GM23338 (cell line): ENCODE results near the gene SNX30. TPM values are rescaled to one million over a fixed set of nuclear protein-coding genes. Genes with fewer than 3 reads are reported as not detected.

Experiments
- ATAC-seq: fragments of 200-7000 bp; cut with Tn5 transposase; 3 replicates; pipeline ENCODE4 v1.9.1; 2020
- DNase-seq: peaks from one replicate; pipeline ENCODE4 v3.0.0-alpha.2; 2015; ENCODE audit warnings: low spot score
- H2AFZ ChIP-seq: fragments of 200-600 bp; sonication (generic); 2 replicates; pipeline ENCODE4 v1.8.0; 2016; ENCODE audit warnings: antibody characterized with exemption, mild to moderate bottlenecking, moderate library complexity
- H3F3A ChIP-seq: fragments of 200-600 bp; sonication (generic); replicated peaks from 2 replicates; pipeline ENCODE4 v1.8.0; 2017; ENCODE audit warnings: antibody characterized with exemption, mixed run types, low read depth
- H3K27ac ChIP-seq: fragments of 200-600 bp; sonication (generic); 2 replicates; pipeline ENCODE4 v1.6.1; 2016; ENCODE audit warnings: low read depth
- H3K27me3 ChIP-seq: fragments of 200-600 bp; sonication (generic); 2 replicates; pipeline ENCODE4 v1.8.0; 2016; ENCODE audit warnings: mild to moderate bottlenecking, mixed run types, moderate library complexity; ENCODE audit not compliant: insufficient read depth
- H3K36me3 ChIP-seq: fragments of 200-600 bp; sonication (generic); 2 replicates; pipeline ENCODE4 v1.8.0; 2016; ENCODE audit warnings: mild to moderate bottlenecking; ENCODE audit not compliant: insufficient read depth
- H3K4me1 ChIP-seq: fragments of 200-600 bp; sonication (generic); 2 replicates; pipeline ENCODE4 v1.8.0; 2016; ENCODE audit warnings: mild to moderate bottlenecking, moderate library complexity; ENCODE audit not compliant: insufficient read depth
- H3K4me2 ChIP-seq: fragments of 200-600 bp; sonication (generic); 2 replicates; pipeline ENCODE4 v1.7.1; 2017; ENCODE audit warnings: mixed run types
- H3K4me3 ChIP-seq: fragments of 200-600 bp; sonication (generic); 2 replicates; pipeline ENCODE4 v1.6.1; 2016; ENCODE audit warnings: mixed run types
- H3K79me2 ChIP-seq: fragments of 200-600 bp; sonication (generic); replicated peaks from 2 replicates; pipeline ENCODE4 v1.8.0; 2017; ENCODE audit warnings: mild to moderate bottlenecking; ENCODE audit not compliant: insufficient read depth
- H3K9me2 ChIP-seq: fragments of 200-600 bp; sonication (generic); 2 replicates; pipeline ENCODE4 v1.8.0; 2017; ENCODE audit not compliant: insufficient read depth
- H4K20me1 ChIP-seq: fragments of 200-600 bp; sonication (generic); replicated peaks from 2 replicates; pipeline ENCODE4 v1.8.0; 2017; ENCODE audit warnings: mild to moderate bottlenecking; ENCODE audit not compliant: insufficient read depth
- H3K27ac Mint-ChIP-seq: 2 replicates; pipeline ENCODE4 v1.8.0; 2020; ENCODE audit warnings: inconsistent platforms, mild to moderate bottlenecking, moderate library complexity, mixed read lengths
- H3K27me3 Mint-ChIP-seq: 3 replicates; pipeline ENCODE4 v1.8.0; 2022; ENCODE audit warnings: low read depth, mild to moderate bottlenecking, moderate library complexity, mixed read lengths, inconsistent platforms; ENCODE audit not compliant: insufficient read depth, poor library complexity
- H3K36me3 Mint-ChIP-seq: 3 replicates; pipeline ENCODE4 v1.8.0; 2021; ENCODE audit warnings: low read depth, mild to moderate bottlenecking, inconsistent platforms, moderate library complexity, mixed read lengths
- H3K4me1 Mint-ChIP-seq: 3 replicates; pipeline ENCODE4 v1.8.0; 2020; ENCODE audit warnings: mild to moderate bottlenecking, inconsistent platforms, mixed read lengths
- H3K4me3 Mint-ChIP-seq: 3 replicates; pipeline ENCODE4 v1.8.0; 2021; ENCODE audit warnings: moderate library complexity, mild to moderate bottlenecking, inconsistent platforms, mixed read lengths
- H3K9me3 Mint-ChIP-seq: 3 replicates; pipeline ENCODE4 v1.8.0; 2020; ENCODE audit warnings: moderate library complexity, mild to moderate bottlenecking, inconsistent platforms, mixed read lengths
- CREB1 ChIP-seq: fragments of 250-450 bp; sonication (Bioruptor Pico); IDR thresholded peaks from 2 replicates; pipeline ENCODE4 v1.5.0; 2020; ENCODE audit warnings: low read depth, mild to moderate bottlenecking, moderate library complexity
- EZH2phosphoT487 ChIP-seq: fragments of 200-600 bp; sonication (generic); IDR thresholded peaks from one replicate; pipeline ENCODE4 v1.8.1; 2018; ENCODE audit warnings: antibody characterized with exemption; ENCODE audit not compliant: unreplicated experiment
- NANOG ChIP-seq: IDR thresholded peaks from 2 replicates; pipeline ENCODE4 v1.6.1; 2016; ENCODE audit warnings: antibody characterized with exemption, borderline replicate concordance
- STAT1 ChIP-seq: IDR thresholded peaks from one replicate; pipeline ENCODE4 v1.6.1; 2016; ENCODE audit warnings: antibody characterized with exemption; ENCODE audit not compliant: unreplicated experiment
- ZNF114 ChIP-seq: fragments of 250-450 bp; sonication (Bioruptor Pico); IDR thresholded peaks from 2 replicates; pipeline ENCODE4 v1.5.0; 2020; ENCODE audit warnings: mild to moderate bottlenecking, moderate library complexity
- ZNF331 ChIP-seq: fragments of 250-450 bp; sonication (Bioruptor Pico); IDR thresholded peaks from 2 replicates; pipeline ENCODE4 v1.5.0; 2020; ENCODE audit warnings: low read depth, mild to moderate bottlenecking, moderate library complexity
- polyA plus RNA-seq: library from polyadenylated mRNA; unstranded; fragments of >200 nt; fragmentation: Nextera tagmentation; extraction: Ambion mirVana; gene quantifications from 2 replicates; pipeline ENCODE4 v1.2.1, GENCODE V29; 2016
- total RNA-seq: library from RNA; depleted of rRNA; stranded (reverse); fragments of >200 nt; shearing (Covaris generic); gene quantifications from 2 replicates; pipeline ENCODE4 v1.2.3, GENCODE V29; 2014
- TF ChIP-seq, protein P1 (sequence below): IDR thresholded peaks from one replicate; pipeline ENCODE4 v1.6.1; 2018; ENCODE audit warnings: antibody characterized with exemption; ENCODE audit not compliant: unreplicated experiment
- TF ChIP-seq, protein P2 (sequence below): fragments of 250-450 bp; sonication (Bioruptor Pico); IDR thresholded peaks from 2 replicates; pipeline ENCODE4 v1.5.0; 2020; ENCODE audit warnings: mild to moderate bottlenecking, moderate library complexity
- TF ChIP-seq, protein P3 (sequence below), 2 experiments: fragments of 200-600 bp in 1 of 2; sonication (generic) in 1 of 2; conservative IDR thresholded peaks; 2 replicates each; pipeline versions ENCODE4 v1.5.1 to v1.6.1; 2016 to 2017; ENCODE audit warnings: antibody characterized with exemption in 2 of 2, low read depth in 2 of 2, mild to moderate bottlenecking in 2 of 2, moderate library complexity in 1 of 2
- TF ChIP-seq, protein P4 (sequence below): IDR thresholded peaks from 2 replicates; pipeline ENCODE4 v1.6.1; 2016; ENCODE audit warnings: antibody characterized with exemption

Gene SNX30
- total and polyA plus RNA-seq, 2 experiments from 2014 or later, result 2.1 to 17.8 TPM

DNA sequence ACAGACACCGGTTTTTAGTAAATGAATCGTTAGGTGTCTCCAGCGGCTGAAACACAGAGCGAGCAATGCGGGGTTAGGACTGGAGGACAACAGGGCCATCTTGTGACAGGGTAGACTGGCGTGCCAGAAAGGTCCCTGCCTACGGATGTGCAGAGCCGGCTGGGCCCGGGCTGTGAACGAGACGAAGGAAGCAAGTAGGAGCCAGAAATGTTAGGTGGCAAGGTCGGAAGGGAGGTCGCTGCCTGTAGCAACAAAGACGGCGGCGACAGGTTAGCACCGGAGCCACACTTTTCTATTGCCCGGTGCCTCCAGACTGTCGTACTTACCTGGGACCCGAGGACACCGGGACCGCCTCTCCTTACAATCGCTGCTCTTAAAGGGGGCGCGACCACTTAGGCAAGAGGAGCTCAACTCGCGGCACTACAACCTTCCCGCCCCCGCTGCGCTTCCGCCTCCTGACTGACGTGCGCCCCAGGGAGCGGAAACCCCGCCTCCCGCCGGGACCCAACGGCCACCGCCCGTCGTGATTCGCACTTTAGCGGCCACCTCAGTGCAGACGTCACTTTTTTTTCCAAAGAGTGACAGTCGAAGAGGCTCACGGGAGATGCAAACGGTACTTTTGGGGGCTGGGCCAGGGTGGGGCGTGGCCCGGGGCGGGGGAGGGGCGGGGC is 32.8 kb upstream of the SNX30 start, which contains the start of gene INIP (continued):
- TF ChIP-seq, protein P1, sequence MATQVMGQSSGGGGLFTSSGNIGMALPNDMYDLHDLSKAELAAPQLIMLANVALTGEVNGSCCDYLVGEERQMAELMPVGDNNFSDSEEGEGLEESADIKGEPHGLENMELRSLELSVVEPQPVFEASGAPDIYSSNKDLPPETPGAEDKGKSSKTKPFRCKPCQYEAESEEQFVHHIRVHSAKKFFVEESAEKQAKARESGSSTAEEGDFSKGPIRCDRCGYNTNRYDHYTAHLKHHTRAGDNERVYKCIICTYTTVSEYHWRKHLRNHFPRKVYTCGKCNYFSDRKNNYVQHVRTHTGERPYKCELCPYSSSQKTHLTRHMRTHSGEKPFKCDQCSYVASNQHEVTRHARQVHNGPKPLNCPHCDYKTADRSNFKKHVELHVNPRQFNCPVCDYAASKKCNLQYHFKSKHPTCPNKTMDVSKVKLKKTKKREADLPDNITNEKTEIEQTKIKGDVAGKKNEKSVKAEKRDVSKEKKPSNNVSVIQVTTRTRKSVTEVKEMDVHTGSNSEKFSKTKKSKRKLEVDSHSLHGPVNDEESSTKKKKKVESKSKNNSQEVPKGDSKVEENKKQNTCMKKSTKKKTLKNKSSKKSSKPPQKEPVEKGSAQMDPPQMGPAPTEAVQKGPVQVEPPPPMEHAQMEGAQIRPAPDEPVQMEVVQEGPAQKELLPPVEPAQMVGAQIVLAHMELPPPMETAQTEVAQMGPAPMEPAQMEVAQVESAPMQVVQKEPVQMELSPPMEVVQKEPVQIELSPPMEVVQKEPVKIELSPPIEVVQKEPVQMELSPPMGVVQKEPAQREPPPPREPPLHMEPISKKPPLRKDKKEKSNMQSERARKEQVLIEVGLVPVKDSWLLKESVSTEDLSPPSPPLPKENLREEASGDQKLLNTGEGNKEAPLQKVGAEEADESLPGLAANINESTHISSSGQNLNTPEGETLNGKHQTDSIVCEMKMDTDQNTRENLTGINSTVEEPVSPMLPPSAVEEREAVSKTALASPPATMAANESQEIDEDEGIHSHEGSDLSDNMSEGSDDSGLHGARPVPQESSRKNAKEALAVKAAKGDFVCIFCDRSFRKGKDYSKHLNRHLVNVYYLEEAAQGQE, result no peak
- TF ChIP-seq STAT1, result no peak
- TF ChIP-seq ZNF331, result no peak
- TF ChIP-seq, protein P2, sequence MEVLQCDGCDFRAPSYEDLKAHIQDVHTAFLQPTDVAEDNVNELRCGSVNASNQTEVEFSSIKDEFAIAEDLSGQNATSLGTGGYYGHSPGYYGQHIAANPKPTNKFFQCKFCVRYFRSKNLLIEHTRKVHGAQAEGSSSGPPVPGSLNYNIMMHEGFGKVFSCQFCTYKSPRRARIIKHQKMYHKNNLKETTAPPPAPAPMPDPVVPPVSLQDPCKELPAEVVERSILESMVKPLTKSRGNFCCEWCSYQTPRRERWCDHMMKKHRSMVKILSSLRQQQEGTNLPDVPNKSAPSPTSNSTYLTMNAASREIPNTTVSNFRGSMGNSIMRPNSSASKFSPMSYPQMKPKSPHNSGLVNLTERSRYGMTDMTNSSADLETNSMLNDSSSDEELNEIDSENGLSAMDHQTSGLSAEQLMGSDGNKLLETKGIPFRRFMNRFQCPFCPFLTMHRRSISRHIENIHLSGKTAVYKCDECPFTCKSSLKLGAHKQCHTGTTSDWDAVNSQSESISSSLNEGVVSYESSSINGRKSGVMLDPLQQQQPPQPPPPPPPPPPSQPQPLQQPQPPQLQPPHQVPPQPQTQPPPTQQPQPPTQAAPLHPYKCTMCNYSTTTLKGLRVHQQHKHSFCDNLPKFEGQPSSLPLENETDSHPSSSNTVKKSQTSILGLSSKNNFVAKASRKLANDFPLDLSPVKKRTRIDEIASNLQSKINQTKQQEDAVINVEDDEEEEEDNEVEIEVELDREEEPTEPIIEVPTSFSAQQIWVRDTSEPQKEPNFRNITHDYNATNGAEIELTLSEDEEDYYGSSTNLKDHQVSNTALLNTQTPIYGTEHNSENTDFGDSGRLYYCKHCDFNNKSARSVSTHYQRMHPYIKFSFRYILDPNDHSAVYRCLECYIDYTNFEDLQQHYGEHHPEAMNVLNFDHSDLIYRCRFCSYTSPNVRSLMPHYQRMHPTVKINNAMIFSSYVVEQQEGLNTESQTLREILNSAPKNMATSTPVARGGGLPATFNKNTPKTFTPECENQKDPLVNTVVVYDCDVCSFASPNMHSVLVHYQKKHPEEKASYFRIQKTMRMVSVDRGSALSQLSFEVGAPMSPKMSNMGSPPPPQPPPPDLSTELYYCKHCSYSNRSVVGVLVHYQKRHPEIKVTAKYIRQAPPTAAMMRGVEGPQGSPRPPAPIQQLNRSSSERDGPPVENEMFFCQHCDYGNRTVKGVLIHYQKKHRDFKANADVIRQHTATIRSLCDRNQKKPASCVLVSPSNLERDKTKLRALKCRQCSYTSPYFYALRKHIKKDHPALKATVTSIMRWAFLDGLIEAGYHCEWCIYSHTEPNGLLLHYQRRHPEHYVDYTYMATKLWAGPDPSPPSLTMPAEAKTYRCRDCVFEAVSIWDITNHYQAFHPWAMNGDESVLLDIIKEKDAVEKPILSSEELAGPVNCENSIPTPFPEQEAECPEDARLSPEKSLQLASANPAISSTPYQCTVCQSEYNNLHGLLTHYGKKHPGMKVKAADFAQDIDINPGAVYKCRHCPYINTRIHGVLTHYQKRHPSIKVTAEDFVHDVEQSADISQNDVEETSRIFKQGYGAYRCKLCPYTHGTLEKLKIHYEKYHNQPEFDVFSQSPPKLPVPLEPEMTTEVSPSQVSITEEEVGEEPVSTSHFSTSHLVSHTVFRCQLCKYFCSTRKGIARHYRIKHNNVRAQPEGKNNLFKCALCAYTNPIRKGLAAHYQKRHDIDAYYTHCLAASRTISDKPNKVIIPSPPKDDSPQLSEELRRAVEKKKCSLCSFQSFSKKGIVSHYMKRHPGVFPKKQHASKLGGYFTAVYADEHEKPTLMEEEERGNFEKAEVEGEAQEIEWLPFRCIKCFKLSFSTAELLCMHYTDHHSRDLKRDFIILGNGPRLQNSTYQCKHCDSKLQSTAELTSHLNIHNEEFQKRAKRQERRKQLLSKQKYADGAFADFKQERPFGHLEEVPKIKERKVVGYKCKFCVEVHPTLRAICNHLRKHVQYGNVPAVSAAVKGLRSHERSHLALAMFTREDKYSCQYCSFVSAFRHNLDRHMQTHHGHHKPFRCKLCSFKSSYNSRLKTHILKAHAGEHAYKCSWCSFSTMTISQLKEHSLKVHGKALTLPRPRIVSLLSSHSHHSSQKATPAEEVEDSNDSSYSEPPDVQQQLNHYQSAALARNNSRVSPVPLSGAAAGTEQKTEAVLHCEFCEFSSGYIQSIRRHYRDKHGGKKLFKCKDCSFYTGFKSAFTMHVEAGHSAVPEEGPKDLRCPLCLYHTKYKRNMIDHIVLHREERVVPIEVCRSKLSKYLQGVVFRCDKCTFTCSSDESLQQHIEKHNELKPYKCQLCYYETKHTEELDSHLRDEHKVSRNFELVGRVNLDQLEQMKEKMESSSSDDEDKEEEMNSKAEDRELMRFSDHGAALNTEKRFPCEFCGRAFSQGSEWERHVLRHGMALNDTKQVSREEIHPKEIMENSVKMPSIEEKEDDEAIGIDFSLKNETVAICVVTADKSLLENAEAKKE (CRISPR knock-in tag), result no peak

DNA sequence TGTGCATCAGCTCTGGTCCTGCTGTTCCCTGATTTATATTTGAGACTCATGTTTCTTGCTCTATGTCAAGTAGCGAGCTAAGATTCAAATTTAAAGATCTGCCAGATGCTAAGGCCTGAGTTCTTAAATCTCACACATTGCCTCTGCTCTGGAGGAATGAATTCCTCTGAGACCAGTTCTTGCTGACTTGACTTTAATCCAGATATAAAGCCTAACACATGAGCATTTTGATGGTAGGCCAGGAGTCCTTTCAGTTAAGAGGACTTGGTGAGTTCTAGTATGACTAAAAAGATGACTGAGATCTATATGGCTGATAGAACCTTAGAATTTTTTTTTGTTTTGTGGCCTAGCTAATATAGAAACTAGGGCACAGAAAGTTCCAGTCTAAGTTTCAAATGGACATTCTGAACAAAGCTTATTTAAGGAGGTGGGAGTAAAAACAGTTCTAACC is 31.3 kb upstream of the SNX30 start:
- H3K9me3 Mint-ChIP-seq, result no peaks in the 10 kb centered on the region
- ATAC-seq (no peak), DNase-seq (no peak)
- H3K27ac Mint-ChIP-seq, result no peak overlapping the region
- Histone ChIP-seq H4K20me1 (no peaks in the 10 kb centered on the region), H3K79me2 (peaks cover 18% of the 10 kb centered on the region), H3F3A (0 out of 2 replicates have a peak, but pooled peaks cover 6% of the 10 kb centered on the region), H3K27ac (no peak overlapping the region), H3K9me2 (no peaks in the 10 kb centered on the region), H3K4me3 (no peak overlapping the region), H3K4me1 (no peaks in the 10 kb centered on the region), H2AFZ (no peak overlapping the region), H3K36me3 (no peaks in the 10 kb centered on the region; the same call in 1 of the 2 replicates), H3K4me2 (no peak overlapping the region), H3K27me3 (no peaks in the 10 kb centered on the region)
- no peaks in the 10 kb centered on the region for H3K4me1 Mint-ChIP-seq
- peaks cover 3% of the 10 kb centered on the region; the same call in 2 of the 3 replicates for H3K36me3 Mint-ChIP-seq
- no peaks in the 10 kb centered on the region for H3K27me3 Mint-ChIP-seq
- H3K4me3 Mint-ChIP-seq, result no peak overlapping the region
- TF ChIP-seq CREB1 (CRISPR knock-in tag) (no peak), EZH2phosphoT487 (no peak), ZNF114 (CRISPR knock-in tag) (no peak), NANOG (no peak)
- TF ChIP-seq, protein P3, sequence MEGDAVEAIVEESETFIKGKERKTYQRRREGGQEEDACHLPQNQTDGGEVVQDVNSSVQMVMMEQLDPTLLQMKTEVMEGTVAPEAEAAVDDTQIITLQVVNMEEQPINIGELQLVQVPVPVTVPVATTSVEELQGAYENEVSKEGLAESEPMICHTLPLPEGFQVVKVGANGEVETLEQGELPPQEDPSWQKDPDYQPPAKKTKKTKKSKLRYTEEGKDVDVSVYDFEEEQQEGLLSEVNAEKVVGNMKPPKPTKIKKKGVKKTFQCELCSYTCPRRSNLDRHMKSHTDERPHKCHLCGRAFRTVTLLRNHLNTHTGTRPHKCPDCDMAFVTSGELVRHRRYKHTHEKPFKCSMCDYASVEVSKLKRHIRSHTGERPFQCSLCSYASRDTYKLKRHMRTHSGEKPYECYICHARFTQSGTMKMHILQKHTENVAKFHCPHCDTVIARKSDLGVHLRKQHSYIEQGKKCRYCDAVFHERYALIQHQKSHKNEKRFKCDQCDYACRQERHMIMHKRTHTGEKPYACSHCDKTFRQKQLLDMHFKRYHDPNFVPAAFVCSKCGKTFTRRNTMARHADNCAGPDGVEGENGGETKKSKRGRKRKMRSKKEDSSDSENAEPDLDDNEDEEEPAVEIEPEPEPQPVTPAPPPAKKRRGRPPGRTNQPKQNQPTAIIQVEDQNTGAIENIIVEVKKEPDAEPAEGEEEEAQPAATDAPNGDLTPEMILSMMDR (conservative IDR thresholded peaks at IDR 0.05; ENCODE audit: low read depth in 2 of 2), result no peak
- TF ChIP-seq, protein P4, sequence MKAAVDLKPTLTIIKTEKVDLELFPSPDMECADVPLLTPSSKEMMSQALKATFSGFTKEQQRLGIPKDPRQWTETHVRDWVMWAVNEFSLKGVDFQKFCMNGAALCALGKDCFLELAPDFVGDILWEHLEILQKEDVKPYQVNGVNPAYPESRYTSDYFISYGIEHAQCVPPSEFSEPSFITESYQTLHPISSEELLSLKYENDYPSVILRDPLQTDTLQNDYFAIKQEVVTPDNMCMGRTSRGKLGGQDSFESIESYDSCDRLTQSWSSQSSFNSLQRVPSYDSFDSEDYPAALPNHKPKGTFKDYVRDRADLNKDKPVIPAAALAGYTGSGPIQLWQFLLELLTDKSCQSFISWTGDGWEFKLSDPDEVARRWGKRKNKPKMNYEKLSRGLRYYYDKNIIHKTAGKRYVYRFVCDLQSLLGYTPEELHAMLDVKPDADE, result no peak
